IMR-90 (cell line): ENCODE results near the gene FRMD5. TPM values are rescaled to one million over a fixed set of nuclear protein-coding genes. Genes with fewer than 3 reads are reported as not detected.

ENCODE experiments used
- ATAC-seq: fragments of 200-7000 bp; cut with Tn5 transposase; 2 replicates; pipeline ENCODE4 v1.9.1; 2020; ENCODE audit warnings: low read depth, mild to moderate bottlenecking, moderate library complexity
- BruUV-seq: library from RNA; stranded (reverse); fragments of 400-500 nt; replicated peaks from 2 replicates; lab custom pipeline; 2021; lab: Mats Ljungman, UMichigan
- CTCF ChIA-PET: fragments of 300-600 bp; formaldehyde crosslinking; extraction: SDS; loops from one replicate; lab custom pipeline; 2021; ENCODE audit warnings: antibody characterized with exemption; lab: Yijun Ruan, JAX
- POLR2A ChIA-PET: fragments of 300-600 bp; sonication (Branson Sonifier 250); formaldehyde crosslinking; loops from one replicate; lab custom pipeline; 2022; ENCODE audit warnings: antibody characterized with exemption; ENCODE audit not compliant: unreplicated experiment; lab: Charles Lee
- DNase-seq: peaks from one replicate; pipeline ENCODE4 v3.0.0; 2013
- H2AFZ ChIP-seq: replicated peaks from 2 replicates; pipeline ENCODE3; 2013; ENCODE audit warnings: low read length, mild to moderate bottlenecking; ENCODE audit not compliant: poor library complexity
- H2AK5ac ChIP-seq: 2 replicates; pipeline ENCODE4 v1.6.1; 2013; ENCODE audit warnings: low read depth, low read length, inconsistent platforms
- H2AK9ac ChIP-seq: replicated peaks from 2 replicates; pipeline ENCODE3; 2013; ENCODE audit warnings: mild to moderate bottlenecking, low read depth, low read length, moderate library complexity; ENCODE audit not compliant: poor library complexity
- H2BK120ac ChIP-seq: 2 replicates; pipeline ENCODE4 v1.6.1; 2013; ENCODE audit warnings: low read depth, low read length, inconsistent platforms
- H2BK15ac ChIP-seq: 3 replicates; pipeline ENCODE4 v1.6.1; 2013; ENCODE audit warnings: low read depth, low read length, inconsistent platforms
- H2BK20ac ChIP-seq: 2 replicates; pipeline ENCODE4 v1.6.1; 2013; ENCODE audit warnings: low read depth, mild to moderate bottlenecking, inconsistent platforms, low read length, moderate library complexity
- H2BK5ac ChIP-seq: 2 replicates; pipeline ENCODE4 v1.6.1; 2013; ENCODE audit warnings: mild to moderate bottlenecking, low read depth, low read length, inconsistent platforms; ENCODE audit not compliant: poor library complexity, severe bottlenecking
- H3K14ac ChIP-seq: replicated peaks from 2 replicates; pipeline ENCODE4 v1.6.1; 2013; ENCODE audit warnings: low read depth, low read length, inconsistent platforms
- H3K18ac ChIP-seq: 2 replicates; pipeline ENCODE4 v1.6.1; 2013; ENCODE audit warnings: low read depth, low read length, control low read depth
- H3K23ac ChIP-seq: 2 replicates; pipeline ENCODE4 v1.6.1; 2013; ENCODE audit warnings: low read depth, low read length, inconsistent platforms
- H3K27ac ChIP-seq: 2 replicates; pipeline ENCODE4 v1.5.1; 2013; ENCODE audit warnings: mild to moderate bottlenecking, control low read depth, low read length; ENCODE audit not compliant: insufficient read depth
- H3K27me3 ChIP-seq: 2 replicates; pipeline ENCODE4 v1.6.1; 2013; ENCODE audit warnings: low read length; ENCODE audit not compliant: control insufficient read depth, insufficient read depth
- H3K36me3 ChIP-seq: 2 replicates; pipeline ENCODE4 v1.6.1; 2013; ENCODE audit warnings: low read length, mixed read lengths; ENCODE audit not compliant: control insufficient read depth, insufficient read depth
- H3K4ac ChIP-seq: 2 replicates; pipeline ENCODE4 v1.6.1; 2013; ENCODE audit warnings: low read depth, low read length, inconsistent platforms
- H3K4me1 ChIP-seq: 2 replicates; pipeline ENCODE4 v1.6.1; 2013; ENCODE audit warnings: low read length, mixed read lengths; ENCODE audit not compliant: control insufficient read depth, insufficient read depth
- H3K4me2 ChIP-seq: 2 replicates; pipeline ENCODE4 v1.6.1; 2013; ENCODE audit warnings: low read depth, mild to moderate bottlenecking, control low read depth, low read length, moderate library complexity
- H3K4me3 ChIP-seq: 2 replicates; pipeline ENCODE4 v1.5.1; 2013; ENCODE audit warnings: low read depth, mild to moderate bottlenecking, control low read depth, low read length, moderate library complexity; ENCODE audit not compliant: insufficient read depth
- H3K56ac ChIP-seq: 2 replicates; pipeline ENCODE4 v1.6.1; 2013; ENCODE audit warnings: low read length, inconsistent platforms; ENCODE audit not compliant: insufficient read depth; ENCODE audit errors: extremely low read depth
- H3K79me1 ChIP-seq, 2 experiments: 2 replicates each; pipeline ENCODE4 v1.6.1; 2013; ENCODE audit warnings: low read length in 2 of 2, inconsistent platforms in 1 of 2, low read depth in 1 of 2
- H3K9ac ChIP-seq: 2 replicates; pipeline ENCODE4 v1.6.1; 2013; ENCODE audit warnings: low read depth, low read length, control low read depth
- H3K9me1 ChIP-seq: 2 replicates; pipeline ENCODE4 v1.6.1; 2013; ENCODE audit warnings: low read length, inconsistent platforms; ENCODE audit not compliant: insufficient read depth
- H3K9me3 ChIP-seq: 2 replicates; pipeline ENCODE4 v1.6.1; 2013; ENCODE audit warnings: low read length; ENCODE audit not compliant: control insufficient read depth, insufficient read depth
- H4K20me1 ChIP-seq: 2 replicates; pipeline ENCODE4 v1.6.1; 2013; ENCODE audit warnings: low read length, inconsistent platforms; ENCODE audit not compliant: insufficient read depth
- H4K5ac ChIP-seq: 2 replicates; pipeline ENCODE4 v1.6.1; 2013; ENCODE audit warnings: mild to moderate bottlenecking, low read depth, low read length, control low read depth
- H4K8ac ChIP-seq, 2 experiments: 2 replicates each; pipeline ENCODE4 v1.6.1; 2013; ENCODE audit warnings: low read depth in 2 of 2, low read length in 2 of 2, control low read depth in 1 of 2, inconsistent platforms in 1 of 2
- H4K91ac ChIP-seq: 2 replicates; pipeline ENCODE4 v1.6.1; 2013; ENCODE audit warnings: low read depth, low read length, inconsistent platforms; ENCODE audit not compliant: insufficient read depth
- BHLHE40 ChIP-seq: fragments of 150-350 bp; IDR thresholded peaks from 2 replicates; pipeline ENCODE4 v1.6.1; 2016; ENCODE audit warnings: mild to moderate bottlenecking, low read depth, low read length
- CEBPB ChIP-seq: IDR thresholded peaks from 2 replicates; pipeline ENCODE4 v1.6.1; 2012; ENCODE audit warnings: low read depth, low read length, improper control_type of control experiment
- CHD1 ChIP-seq: IDR thresholded peaks from 2 replicates; pipeline ENCODE4 v1.6.1; 2012; ENCODE audit warnings: low read depth, low read length, improper control_type of control experiment
- FOS ChIP-seq: fragments of 150-350 bp; IDR thresholded peaks from 2 replicates; pipeline ENCODE4 v1.6.1; 2016; ENCODE audit warnings: low read depth, low read length
- MAFK ChIP-seq: IDR thresholded peaks from 2 replicates; pipeline ENCODE4 v1.6.1; 2012; ENCODE audit warnings: low read depth, low read length, improper control_type of control experiment
- MXI1 ChIP-seq: IDR thresholded peaks from 2 replicates; pipeline ENCODE4 v1.6.1; 2012; ENCODE audit warnings: low read depth, mild to moderate bottlenecking, low read length, moderate library complexity, borderline replicate concordance
- NFE2L2 ChIP-seq: fragments of 150-350 bp; IDR thresholded peaks from 2 replicates; pipeline ENCODE4 v1.6.1; 2016; ENCODE audit warnings: low read depth, mild to moderate bottlenecking, low read length
- POLR2A ChIP-seq: IDR thresholded peaks from 2 replicates; pipeline ENCODE4 v1.6.1; 2012; ENCODE audit warnings: mild to moderate bottlenecking, low read depth, low read length
- RCOR1 ChIP-seq: IDR thresholded peaks from 2 replicates; pipeline ENCODE4 v1.6.1; 2012; ENCODE audit warnings: mild to moderate bottlenecking, low read length, improper control_type of control experiment; ENCODE audit not compliant: insufficient replicate concordance
- RFX5 ChIP-seq: IDR thresholded peaks from 2 replicates; pipeline ENCODE4 v1.8.0; 2012; ENCODE audit warnings: low read depth, mild to moderate bottlenecking, low read length, moderate library complexity
- SMC3 ChIP-seq: fragments of 150-350 bp; IDR thresholded peaks from 2 replicates; pipeline ENCODE4 v1.6.1; 2016; ENCODE audit warnings: low read depth, mild to moderate bottlenecking, antibody characterized with exemption, low read length, moderate library complexity
- USF2 ChIP-seq: fragments of 150-350 bp; IDR thresholded peaks from 2 replicates; pipeline ENCODE4 v1.6.1; 2017; ENCODE audit warnings: mild to moderate bottlenecking, antibody characterized with exemption, low read length, low read depth
- WGBS, 2 experiments: methylation state at CpG; one replicate each; pipeline versions ENCODE4 v1.1.5 to v1.1.7; 2013; ENCODE audit warnings: missing lambda C conversion rate in 2 of 2; ENCODE audit not compliant: insufficient read length in 1 of 2; ENCODE audit errors: extremely low coverage in 2 of 2; 5-methylcytosine and 5-hydroxymethylcytosine counted together
- dilution Hi-C: fragments of 300-500 bp; cut with HindIII; formaldehyde crosslinking; loops from one replicate; pipeline ENCODE4 v1.14.3; 2018; ENCODE audit warnings: low sequenced_read_pairs; ENCODE audit not compliant: unreplicated experiment
- in situ Hi-C: fragments of 300-500 bp; cut with MboI; formaldehyde crosslinking; loops from 3 replicates; pipeline ENCODE4 v1.14.3; 2019; ENCODE audit warnings: low sequenced_read_pairs, inconsistent platforms, mixed read lengths
- intact Hi-C: fragments of 100-400 bp; cut with micrococcal nuclease; formaldehyde crosslinking; loops from 2 replicates; pipeline ENCODE4 v1.10.0; 2022
- polyA plus RNA-seq, 3 experiments: library from polyadenylated mRNA; depleted of rRNA; stranded (reverse); fragments of >200 nt; gene quantifications; 2 replicates each; pipeline ENCODE4 v1.2.3, GENCODE V29; 2012; ENCODE audit warnings: low replicate concordance in 1 of 3
- total RNA-seq: library from RNA; depleted of rRNA; stranded (reverse); fragments of >200 nt; gene quantifications from 2 replicates; pipeline ENCODE4 v1.2.3, GENCODE V29; 2012
- TF ChIP-seq, protein P1 (sequence below): conservative IDR thresholded peaks from 2 replicates; pipeline ENCODE4 v1.5.1; 2012; ENCODE audit warnings: mild to moderate bottlenecking, low read depth, low read length, improper control_type of control experiment
- TF ChIP-seq, protein P2 (sequence below): fragments of 150-350 bp; IDR thresholded peaks from 2 replicates; pipeline ENCODE4 v1.6.1; 2016; ENCODE audit warnings: low read depth, mild to moderate bottlenecking, low read length, moderate library complexity, borderline replicate concordance

Gene FRMD5
- total and polyA plus RNA-seq, 2 of the 4 experiments (the other 2 are of a cell fraction) = 4.1 to 5.4 TPM

DNA sequence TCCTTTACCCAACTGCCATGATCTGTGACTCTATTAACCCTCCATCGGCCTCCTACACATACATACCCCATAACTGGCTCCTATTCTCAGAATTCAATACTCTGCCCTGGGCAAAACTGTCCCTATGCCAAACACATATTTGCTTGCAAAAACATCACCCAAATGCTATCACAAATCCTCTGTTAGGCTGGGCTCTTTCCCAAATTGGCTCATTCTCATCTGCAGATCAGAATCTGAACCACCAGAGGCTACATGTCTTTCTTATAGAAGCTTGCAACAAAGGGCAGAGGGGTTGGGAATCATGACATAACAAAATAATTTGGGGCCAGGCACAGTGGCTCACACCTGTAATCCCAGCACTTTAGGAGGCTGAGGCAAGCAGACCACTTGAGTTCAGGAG, 48.1 kb upstream of the FRMD5 start:
- POLR2A ChIA-PET = no interaction called here
- Histone ChIP-seq H3K27ac (no peak overlapping the region), H2BK15ac (no peak overlapping the region), H3K9ac (no peak overlapping the region), H2BK20ac (no peak overlapping the region), H3K4me1 (no peaks in the 10 kb centered on the region), H3K4me3 (no peak overlapping the region), H3K23ac (no peak overlapping the region), H4K5ac (no peak overlapping the region), H3K9me3 (no peaks in the 10 kb centered on the region), H2BK5ac (no peak overlapping the region), H3K4me2 (no peak overlapping the region), H2AK5ac (no peak overlapping the region), H4K8ac (no peak overlapping the region), H2AFZ (no peak overlapping the region), H3K79me1 (no peaks in the 10 kb centered on the region), H3K27me3 (no peaks in the 10 kb centered on the region), H3K4ac (no peak overlapping the region), H4K91ac (no peak overlapping the region), H3K9me1 (no peaks in the 10 kb centered on the region), H3K18ac (no peak overlapping the region), H3K36me3 (no peaks in the 10 kb centered on the region), H2AK9ac (no peak overlapping the region), H3K56ac (no peak overlapping the region), H3K14ac (no peak overlapping the region), H4K20me1 (no peaks in the 10 kb centered on the region), H2BK120ac (no peak overlapping the region)
- dilution Hi-C loops (no loop called here), in situ Hi-C loops (no loop called here), intact Hi-C loops (no loop called here)
- WGBS, 2 experiments = 33% methylated on average over 1 of the region's 1 CpG; no CpG with 5 or more reads in 1 of the 2 experiments
- ATAC-seq (no peak), DNase-seq (no peak)
- CTCF ChIA-PET = no interaction called here
- TF ChIP-seq, protein P1, sequence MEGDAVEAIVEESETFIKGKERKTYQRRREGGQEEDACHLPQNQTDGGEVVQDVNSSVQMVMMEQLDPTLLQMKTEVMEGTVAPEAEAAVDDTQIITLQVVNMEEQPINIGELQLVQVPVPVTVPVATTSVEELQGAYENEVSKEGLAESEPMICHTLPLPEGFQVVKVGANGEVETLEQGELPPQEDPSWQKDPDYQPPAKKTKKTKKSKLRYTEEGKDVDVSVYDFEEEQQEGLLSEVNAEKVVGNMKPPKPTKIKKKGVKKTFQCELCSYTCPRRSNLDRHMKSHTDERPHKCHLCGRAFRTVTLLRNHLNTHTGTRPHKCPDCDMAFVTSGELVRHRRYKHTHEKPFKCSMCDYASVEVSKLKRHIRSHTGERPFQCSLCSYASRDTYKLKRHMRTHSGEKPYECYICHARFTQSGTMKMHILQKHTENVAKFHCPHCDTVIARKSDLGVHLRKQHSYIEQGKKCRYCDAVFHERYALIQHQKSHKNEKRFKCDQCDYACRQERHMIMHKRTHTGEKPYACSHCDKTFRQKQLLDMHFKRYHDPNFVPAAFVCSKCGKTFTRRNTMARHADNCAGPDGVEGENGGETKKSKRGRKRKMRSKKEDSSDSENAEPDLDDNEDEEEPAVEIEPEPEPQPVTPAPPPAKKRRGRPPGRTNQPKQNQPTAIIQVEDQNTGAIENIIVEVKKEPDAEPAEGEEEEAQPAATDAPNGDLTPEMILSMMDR = no peak
- TF ChIP-seq SMC3 (no peak), MXI1 (no peak), NFE2L2 (no peak), FOS (no peak), RCOR1 (no peak), USF2 (no peak), BHLHE40 (no peak), POLR2A (no peak), CHD1 (no peak), CEBPB (no peak), RFX5 (no peak), MAFK (no peak)
- TF ChIP-seq, protein P2, sequence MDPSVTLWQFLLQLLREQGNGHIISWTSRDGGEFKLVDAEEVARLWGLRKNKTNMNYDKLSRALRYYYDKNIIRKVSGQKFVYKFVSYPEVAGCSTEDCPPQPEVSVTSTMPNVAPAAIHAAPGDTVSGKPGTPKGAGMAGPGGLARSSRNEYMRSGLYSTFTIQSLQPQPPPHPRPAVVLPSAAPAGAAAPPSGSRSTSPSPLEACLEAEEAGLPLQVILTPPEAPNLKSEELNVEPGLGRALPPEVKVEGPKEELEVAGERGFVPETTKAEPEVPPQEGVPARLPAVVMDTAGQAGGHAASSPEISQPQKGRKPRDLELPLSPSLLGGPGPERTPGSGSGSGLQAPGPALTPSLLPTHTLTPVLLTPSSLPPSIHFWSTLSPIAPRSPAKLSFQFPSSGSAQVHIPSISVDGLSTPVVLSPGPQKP = no peak
- BruUV-seq = no TSS peak
